Measurements from ENCODE around the gene CCNT2.
"Not testable (repeated sequence)": the region's sequence is repeated elsewhere in the genome, so short reads cannot be mapped to it uniquely, and the experiment has no call there.

CCNT2 gene

DNA sequence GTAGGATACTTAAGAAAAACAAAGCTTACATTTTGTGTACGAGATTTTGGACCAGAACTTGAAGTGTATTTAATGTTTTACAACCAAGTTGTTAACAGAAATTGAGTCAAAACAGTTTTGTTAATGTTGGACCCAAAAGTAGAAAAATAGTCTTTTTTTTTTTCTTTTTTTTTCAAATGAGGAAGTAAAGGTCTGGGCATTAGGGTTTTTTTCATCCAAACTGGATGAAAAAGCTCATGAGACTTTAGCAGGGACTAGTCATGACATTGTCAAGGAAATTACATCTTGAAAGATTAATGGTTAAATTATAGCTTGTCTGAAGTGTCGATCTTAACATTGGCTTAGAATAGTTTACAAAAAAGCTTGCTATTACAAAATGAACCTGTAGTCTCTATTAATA is 32.3 kb downstream of the CCNT2 start:
- TF ChIP-seq, protein P1, sequence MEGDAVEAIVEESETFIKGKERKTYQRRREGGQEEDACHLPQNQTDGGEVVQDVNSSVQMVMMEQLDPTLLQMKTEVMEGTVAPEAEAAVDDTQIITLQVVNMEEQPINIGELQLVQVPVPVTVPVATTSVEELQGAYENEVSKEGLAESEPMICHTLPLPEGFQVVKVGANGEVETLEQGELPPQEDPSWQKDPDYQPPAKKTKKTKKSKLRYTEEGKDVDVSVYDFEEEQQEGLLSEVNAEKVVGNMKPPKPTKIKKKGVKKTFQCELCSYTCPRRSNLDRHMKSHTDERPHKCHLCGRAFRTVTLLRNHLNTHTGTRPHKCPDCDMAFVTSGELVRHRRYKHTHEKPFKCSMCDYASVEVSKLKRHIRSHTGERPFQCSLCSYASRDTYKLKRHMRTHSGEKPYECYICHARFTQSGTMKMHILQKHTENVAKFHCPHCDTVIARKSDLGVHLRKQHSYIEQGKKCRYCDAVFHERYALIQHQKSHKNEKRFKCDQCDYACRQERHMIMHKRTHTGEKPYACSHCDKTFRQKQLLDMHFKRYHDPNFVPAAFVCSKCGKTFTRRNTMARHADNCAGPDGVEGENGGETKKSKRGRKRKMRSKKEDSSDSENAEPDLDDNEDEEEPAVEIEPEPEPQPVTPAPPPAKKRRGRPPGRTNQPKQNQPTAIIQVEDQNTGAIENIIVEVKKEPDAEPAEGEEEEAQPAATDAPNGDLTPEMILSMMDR (IDR thresholded peaks at IDR 0.05; ENCODE audit: low read depth, low read length, missing control alignments) = no peak
- H3K4me3 ChIP-seq (replicated peaks; ENCODE audit: low read depth, low read length) = no peak overlapping the region
- no peak for DNase-seq (ENCODE audit: extremely low read depth, low read depth)

DNA sequence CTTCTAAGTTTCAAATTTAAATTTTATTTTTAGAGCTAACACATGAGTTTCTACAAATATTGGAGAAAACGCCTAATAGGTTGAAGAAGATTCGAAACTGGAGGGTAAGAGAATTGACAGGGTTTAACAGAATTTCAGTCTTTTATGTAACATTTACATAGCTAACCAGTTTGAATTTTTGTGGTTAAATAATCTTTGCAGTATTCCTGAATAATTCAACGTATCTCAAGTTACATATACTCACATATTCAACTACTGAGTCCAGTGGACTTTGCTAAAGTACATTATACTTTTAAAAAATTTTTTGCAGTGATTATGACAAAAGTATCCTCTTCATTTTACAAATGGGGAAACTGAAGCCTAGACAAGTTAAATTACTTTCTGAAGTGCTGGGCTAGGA is 34.0 kb downstream of the CCNT2 start:
- H3K4me3 ChIP-seq (replicated peaks; ENCODE audit: low read depth, low read length) = no peak overlapping the region
- TF ChIP-seq, protein P1 (IDR thresholded peaks at IDR 0.05; ENCODE audit: low read depth, low read length, missing control alignments) = no peak
- DNase-seq (ENCODE audit: extremely low read depth, low read depth) = no peak

DNA sequence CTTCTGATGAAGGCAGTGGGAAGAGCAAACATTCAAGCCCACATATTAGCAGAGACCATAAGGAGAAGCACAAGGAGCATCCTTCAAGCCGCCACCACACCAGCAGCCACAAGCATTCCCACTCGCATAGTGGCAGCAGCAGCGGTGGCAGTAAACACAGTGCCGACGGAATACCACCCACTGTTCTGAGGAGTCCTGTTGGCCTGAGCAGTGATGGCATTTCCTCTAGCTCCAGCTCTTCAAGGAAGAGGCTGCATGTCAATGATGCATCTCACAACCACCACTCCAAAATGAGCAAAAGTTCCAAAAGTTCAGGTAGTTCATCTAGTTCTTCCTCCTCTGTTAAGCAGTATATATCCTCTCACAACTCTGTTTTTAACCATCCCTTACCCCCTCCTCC is 35.4 kb downstream of the CCNT2 start:
- TF ChIP-seq, protein P1 (IDR thresholded peaks at IDR 0.05; ENCODE audit: low read depth, low read length, missing control alignments) = no peak
- no peak for DNase-seq (ENCODE audit: extremely low read depth, low read depth)
- H3K4me3 ChIP-seq (replicated peaks; ENCODE audit: low read depth, low read length) = no peak overlapping the region

DNA sequence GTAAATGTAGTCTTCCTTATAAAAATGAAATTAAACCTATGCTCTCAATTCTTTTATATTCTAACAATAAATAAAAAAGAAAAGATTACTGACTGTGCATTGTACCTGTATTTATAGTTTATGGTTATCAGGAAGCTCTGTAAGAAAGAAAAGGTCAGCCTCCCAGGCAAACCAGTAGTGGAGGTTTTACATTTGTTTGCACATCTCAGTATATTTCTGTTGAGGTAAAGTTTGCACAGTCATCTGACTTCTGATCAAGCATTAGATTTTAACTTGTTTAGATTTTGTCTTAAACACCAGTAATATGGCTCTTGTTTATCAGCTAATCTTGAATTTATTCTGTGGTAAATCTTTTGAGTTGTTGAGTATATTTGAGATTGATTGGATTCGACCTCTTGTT is 37.1 kb downstream of the CCNT2 start:
- no peak overlapping the region for H3K4me3 ChIP-seq (replicated peaks; ENCODE audit: low read depth, low read length)
- no peak for DNase-seq (ENCODE audit: extremely low read depth, low read depth)
- TF ChIP-seq, protein P1 (IDR thresholded peaks at IDR 0.05; ENCODE audit: low read depth, low read length, missing control alignments) = no peak

DNA sequence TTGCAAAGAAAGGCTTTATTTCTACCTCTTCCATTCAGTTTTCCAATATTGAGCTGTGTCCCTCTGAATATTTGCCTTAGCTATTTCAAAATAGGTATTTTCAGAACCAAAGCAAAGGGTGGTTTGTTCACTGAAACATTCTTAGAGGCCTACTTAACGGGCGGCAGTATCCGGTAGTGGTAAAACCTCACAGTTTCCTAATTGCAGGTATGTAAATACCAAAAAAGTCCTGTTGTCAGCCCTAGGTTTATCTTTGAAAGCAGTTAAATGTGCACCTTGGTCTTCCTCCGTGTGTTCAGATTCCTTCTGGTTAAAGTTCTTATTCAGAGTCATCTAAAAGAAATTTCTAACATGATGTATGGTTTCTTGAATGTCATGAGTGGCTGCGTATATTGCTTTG is 38.9 kb downstream of the CCNT2 start:
- DNase-seq (ENCODE audit: extremely low read depth, low read depth) = no peak
- H3K4me3 ChIP-seq (replicated peaks; ENCODE audit: low read depth, low read length) = no peak overlapping the region
- TF ChIP-seq, protein P1 (IDR thresholded peaks at IDR 0.05; ENCODE audit: low read depth, low read length, missing control alignments) = no peak

DNA sequence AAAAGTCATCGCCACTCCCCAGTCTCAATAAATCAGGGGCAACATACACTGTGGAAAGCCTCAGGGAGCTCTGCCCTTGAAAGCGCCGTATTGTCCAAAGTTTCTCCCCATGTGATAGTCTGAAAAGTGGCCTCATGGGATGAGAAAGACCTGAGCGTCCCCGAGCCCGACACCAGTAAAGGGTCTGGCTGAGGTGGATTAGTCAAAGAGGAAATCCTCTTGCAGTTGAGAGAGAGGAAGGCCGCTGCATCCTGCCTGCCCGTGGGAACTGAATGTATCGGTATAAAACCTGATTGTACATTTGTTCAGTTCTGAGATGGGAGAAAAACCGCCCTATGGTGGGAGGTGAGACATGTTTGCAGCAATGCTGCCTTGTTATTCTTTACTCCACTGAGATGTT is 48.5 kb downstream of the CCNT2 start:
- not testable (repeated sequence) for H3K4me3 ChIP-seq (replicated peaks; ENCODE audit: low read depth, low read length); DNase-seq (ENCODE audit: extremely low read depth, low read depth)

DNA sequence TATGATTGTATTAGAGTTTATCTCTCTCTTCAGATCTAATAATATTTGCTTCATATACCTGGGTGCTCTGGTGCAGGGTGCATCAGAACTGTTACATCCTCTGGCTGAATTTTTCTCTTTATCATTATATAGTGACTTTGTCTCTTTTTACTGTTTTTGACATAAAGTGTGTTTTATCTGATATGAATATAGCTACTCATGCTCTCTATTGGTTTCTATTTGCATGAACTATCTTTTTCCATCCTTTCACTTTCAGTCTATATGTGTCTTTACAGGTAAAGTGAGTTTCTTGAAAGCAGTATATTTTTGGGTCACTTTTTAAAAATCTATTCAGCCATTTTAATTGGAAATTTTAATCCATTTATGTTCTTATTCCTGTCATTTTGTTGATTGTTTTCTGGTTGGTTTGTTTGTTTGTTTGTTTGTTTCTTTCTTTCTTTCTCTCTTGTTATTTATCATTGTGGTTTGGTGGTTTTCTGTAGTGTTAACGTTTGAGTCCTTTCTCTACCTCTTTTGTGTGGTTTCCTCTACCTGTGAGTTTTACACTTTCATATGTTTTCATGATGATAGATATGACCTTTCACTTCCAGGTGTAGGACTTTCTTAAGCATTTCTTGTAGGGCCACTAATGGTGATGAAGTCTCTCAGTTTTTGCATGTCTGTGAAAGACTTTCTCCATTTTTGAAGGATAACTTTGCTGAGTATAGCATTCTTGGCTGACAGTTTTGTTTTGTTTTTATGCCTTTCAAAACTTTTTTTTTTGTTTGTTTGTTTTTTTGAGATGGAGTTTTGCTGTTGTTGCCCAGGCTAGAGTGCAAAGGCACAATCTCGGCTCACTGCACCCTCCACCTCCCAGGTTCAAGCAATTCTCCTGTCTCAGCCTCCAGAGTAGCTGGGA is 54.9 kb downstream of the CCNT2 start:
- no peak for DNase-seq (ENCODE audit: extremely low read depth, low read depth)
- no peak overlapping the region for H3K4me3 ChIP-seq (replicated peaks; ENCODE audit: low read depth, low read length)
- TF ChIP-seq, protein P1 (IDR thresholded peaks at IDR 0.05; ENCODE audit: low read depth, low read length, missing control alignments) = no peak

Data from HFF-Myc (cell line).